NCI-H1436 treated with DMSO at 0.1 percent for 48 hours (cell line): ENCODE measurements around the gene PSMA7.

ENCODE experiments used
- DNase-seq: peaks from one replicate; lab custom pipeline; 2025; lab: John Stamatoyannopoulos, UW

Gene PSMA7

DNA sequence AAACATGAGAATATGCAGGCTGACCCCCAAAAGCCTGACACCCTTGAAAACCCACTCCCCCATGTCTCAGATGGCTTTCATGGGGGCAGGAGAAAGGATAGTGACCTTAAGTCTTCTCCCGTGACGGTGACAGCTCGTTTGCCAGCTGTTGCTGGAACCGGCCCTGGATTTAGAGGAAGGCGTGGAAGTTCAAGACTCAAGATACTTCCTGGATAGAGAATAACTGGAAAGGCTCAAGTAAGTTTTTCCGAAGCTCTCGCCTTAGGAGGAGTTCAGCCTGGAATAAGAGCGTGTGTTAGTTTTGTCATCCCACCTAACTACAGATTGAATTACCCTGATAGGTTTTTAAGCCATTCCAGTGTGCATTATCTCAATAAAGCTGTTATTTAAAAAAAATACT, 28.1 kb upstream of the PSMA7 start:
- DNase-seq: no peak

DNA sequence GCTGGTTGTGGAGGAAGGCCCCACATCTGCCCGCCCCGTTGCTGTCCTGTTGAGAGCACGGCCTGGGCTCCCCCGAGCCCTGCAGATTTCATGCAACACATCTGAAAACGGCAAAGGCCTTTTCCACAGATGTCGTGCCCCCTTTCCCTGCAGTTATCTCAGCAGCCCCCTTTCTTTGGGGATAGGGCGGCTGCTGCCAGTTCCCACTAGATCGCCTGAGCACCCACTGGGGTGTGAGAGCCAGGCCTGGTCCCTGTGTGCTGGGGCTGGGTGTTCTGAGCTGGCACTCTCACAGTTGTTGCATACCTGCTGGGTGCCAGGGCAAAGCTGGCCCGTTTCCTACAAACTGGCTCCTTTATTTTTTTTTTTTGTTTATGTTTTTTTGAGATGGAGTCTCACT, 27.3 kb upstream of the PSMA7 start:
- DNase-seq: no peak

DNA sequence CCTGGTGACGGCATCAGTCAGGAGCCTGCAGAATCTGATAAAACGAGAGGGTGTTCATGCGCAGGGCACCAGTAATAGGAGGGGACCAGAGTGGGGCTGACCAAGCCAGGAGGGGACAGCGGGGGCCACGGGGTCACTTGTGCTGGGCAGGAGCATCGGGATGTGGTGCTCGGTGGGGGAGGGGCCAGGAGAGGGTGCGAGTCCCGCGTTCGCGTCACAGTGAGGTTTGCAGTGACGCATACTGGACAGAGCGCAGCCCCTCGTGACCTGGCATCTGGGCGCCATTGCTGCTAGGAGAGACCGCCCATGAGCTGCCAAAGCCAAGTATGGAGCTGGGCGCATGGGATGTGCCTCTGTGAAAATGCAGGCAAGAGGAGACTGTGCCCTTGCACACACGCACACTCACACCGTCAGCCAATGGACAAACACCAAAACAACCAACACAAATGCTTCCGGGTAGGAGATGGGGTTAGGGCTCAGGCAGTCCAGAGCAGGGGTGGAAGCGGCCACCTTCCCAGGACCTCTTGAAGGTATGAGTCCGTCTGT, 25.8 kb upstream of the PSMA7 start:
- no peak for DNase-seq

DNA sequence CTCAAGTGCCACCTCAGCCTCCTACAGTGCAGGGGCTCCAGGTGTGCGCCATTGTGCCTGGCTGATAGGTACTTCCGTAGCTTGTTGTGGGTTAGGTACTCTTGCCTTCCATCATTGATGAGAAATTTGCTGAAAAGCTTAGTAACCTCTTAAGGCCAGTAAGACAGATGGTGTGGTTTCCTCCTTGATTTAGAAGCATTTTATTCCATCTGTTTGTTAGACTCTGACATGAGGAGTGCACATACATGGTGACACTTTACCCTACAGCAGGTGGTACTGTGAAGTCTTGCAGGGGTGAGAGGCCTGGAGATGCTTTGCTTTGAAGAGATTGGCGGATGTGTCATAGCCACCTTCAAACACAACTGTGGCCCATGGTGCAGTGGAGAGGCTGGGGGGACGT, 24.9 kb upstream of the PSMA7 start:
- DNase-seq: no peak

DNA sequence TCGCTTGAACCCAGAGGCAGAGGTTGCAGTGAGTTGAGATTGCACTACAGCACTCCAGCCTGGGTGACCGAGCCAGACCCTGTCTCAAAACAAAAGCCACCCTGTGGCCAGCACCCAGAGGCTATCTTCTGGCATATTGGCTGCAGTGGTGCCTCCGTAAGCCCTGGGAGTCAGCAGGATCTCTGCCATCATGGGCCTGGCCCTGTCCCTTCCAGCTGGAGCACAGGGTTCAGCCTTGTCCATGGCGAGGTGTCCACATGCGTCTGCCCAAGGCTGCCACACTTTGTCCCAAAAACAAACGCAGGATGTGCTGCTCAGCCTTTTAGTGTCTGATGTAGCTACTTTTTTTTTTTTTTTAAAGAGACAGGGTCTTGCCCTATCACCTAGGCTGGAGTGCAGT, 24.3 kb upstream of the PSMA7 start:
- no peak for DNase-seq

DNA sequence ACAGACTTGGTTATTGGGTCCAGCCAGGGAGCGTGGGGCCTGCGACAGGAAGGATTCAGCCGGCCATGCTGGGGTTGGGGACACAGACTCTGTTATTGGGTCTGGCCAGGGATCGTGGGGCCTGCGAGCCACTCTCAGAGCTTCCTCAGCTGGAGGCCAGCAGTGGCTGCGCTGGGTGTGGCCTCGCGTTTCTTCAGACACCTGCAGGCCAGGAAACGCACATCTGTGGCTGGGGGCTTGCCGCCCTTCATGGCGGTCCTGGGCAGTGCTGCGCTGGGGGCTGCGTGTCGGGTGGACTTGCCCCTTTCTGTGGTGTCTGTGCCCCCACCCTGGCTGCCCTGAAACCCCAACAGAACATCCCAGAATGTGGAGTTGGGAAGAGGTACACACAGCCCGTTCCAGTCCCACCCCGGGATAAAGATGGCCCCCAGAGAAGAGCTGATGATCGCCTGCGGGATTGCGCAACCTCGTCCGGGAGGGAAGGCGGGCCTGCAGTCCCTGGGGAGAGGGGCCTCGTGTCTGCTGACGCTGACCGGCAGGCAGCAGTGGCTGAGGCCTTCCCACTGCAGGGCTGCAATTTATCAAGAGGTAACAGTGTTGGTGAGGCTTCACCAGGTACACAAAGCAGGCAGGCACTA, 22.7 kb upstream of the PSMA7 start:
- DNase-seq: no peak

DNA sequence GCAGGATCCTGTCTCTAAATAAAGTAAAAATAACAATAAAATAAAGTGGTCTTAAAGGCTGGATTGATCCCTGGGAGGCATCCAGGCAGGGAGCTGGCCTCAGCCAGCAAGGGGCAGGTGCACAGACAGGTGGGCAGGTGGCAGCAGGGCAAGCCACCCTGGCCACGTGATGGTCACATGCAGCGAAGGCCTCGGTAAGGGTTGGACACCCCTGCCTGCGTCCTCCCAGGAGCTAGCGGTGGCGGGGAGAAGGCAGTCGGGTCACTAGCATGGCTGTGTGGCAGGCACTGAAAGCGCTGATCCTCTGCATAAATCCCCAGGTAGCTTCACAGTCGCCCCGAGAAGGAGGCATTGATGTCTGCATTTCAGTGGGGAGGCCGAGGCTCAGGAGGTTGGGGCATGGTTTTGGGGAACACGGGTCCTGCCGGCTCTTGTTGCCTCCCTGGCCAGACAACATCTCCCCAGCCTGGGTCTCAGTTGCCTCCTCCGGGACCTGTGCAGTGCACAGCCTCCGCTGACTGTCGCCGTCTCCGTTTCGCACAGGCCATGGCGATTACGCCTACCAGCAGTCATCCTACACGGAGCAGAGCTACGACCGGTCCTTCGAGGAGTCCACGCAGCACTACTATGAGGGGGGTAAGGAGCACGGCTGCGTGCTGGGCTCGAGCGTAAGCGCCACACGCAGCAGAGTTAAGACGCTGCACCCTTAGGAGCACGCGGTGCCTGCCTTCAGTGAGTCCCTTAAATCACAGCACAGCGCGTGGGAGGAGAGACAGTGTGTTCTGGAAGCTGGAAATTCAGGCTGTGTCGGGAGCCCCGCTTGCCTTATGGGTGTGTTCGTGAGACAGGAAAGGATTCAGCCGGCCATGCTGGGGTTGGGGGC, 21.9 kb upstream of the PSMA7 start:
- DNase-seq: no peak

DNA sequence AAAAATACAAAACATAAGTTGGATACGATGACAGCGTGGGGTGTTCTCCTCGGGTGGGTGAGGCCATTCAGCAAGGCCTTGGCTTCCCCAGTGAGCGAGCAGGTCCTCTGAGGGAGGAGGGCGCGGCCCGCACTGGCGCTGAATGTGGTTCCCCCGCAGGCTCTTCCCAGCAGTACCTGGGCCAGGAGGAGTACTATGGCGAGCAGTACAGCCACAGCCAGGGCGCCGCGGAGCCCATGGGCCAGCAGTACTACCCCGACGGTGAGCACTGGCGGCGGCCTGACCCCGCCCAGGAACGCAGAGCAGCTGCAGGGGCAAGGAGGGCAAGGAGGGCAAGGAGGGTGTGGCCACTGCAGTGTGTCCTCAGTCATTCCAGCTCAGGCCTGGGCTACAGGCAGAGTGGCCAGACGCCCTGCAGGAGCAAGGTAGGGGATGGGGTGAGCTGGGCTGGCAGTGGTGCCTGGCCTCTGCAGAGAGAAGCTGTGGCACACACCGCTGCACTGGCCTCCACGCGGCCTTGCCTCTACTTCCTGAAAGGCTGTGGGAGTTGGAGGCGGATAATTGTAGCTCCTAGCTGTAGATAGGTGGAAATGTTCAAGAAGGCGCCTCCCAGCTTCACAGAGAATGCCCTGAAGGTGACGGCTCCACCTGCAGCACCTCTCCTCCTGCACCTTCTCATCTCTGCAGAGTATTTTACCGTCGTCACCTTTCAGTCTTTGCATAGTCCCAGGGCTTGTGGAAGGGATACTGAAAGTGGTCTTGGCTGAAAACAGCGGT, 21.0 kb upstream of the PSMA7 start:
- no peak for DNase-seq

DNA sequence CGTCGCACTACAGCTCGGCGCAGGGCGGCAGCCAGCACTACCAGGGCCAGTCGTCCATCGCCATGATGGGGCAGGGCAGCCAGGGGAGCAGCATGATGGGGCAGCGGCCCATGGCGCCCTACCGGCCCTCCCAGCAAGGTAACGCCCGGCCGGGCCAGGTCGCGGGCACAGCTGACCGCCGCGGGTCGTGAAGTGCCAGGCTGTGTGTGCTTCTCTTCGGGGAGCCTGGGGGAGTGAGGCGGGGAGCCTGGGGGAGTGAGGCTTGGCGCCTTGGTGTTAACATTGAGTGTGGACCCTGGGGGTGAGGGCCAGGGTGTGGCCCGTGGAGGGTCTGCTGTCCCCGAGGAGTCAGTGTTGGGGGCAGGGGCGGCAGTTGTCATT, 20.3 kb upstream of the PSMA7 start:
- DNase-seq: no peak

DNA sequence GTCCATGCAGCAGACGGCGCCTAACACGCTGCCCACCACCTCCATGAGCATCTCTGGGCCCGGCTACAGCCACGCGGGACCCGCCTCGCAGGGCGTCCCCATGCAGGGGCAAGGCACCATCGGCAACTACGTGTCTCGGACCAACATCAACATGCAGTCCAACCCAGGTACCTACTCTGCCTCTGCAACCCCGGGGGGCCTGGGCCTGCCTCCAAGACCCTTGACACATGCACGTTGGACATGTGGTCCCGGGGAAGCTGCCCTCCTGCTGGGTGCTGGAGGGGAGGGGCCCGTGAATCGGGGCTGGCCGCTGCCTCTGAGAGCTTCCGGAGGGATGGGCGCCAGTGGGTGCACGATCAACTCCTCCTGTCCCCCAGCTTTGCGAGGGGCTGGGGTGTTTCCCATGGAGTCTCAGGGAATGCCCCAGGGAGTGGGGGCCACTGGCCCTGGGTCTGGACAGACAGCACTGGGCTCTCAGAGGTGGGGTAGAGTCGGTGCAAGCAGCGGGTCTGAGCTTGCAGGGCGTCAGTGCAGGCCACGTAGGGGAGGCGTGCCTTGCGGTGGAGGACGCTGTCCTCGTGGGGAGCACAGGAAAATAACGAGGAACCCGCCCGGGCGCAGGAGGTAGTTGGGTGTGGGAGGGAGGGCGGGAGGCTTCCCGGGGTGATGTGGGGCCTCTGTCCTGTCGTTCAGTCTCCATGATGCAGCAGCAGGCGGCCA, 19.7 kb upstream of the PSMA7 start:
- DNase-seq: no peak

DNA sequence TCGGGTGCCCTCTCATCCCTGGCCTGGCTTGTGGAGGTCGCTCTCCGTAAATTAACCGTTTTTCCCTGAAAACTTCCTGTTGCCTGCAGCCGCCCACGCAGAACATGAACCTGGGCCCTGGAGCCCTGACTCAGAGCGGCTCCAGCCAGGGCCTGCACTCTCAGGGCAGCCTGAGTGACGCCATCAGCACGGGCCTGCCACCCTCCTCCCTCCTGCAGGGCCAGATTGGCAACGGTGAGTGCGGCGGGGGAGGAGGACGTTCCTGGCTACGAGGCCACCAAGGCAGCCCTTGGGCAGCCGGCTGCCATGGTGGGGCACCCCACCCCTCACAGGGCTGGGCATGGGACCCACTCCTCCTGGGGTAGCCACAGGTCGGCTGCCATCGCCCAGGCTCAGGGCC, 18.2 kb upstream of the PSMA7 start:
- no peak for DNase-seq

DNA sequence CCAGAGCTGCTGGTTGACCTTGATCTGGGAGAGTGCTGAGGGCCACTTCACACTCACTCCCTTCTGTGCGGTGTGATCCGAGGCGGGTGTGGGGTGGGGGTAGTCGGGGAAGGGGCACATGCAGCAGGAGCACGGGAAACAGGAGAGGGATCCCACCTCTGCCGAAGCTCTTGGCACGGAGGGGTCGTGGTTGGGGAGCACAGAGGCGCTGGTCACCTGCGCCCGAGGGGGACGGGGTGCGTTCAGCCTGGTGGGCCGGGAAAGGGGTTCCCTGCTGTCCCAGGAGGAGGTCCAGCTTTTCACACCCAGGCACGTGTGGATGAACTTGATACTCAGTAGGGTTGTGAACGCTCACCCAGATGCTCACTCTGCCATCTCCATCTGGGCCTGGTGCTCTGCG, 17.7 kb upstream of the PSMA7 start:
- DNase-seq: no peak

DNA sequence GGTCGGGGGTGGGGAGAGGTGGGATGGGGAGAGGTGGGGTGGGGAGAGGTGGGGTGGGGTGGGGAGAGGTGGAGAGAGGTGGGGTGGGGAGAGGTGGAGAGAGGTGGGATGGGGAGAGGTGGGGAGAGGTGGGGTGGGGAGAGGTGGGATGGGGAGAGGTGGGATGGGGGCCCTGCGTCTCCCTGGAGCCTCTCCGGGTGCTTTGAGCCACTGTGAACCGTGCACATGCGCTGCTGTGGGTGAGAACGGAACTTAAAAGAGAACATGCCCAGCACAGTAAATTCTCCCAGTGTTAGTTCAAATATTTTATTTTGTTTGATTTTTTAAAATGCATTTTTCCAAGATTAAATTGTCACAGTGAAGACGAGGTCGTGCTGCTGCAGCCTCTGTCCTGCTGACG, 17.1 kb upstream of the PSMA7 start:
- DNase-seq: no peak

DNA sequence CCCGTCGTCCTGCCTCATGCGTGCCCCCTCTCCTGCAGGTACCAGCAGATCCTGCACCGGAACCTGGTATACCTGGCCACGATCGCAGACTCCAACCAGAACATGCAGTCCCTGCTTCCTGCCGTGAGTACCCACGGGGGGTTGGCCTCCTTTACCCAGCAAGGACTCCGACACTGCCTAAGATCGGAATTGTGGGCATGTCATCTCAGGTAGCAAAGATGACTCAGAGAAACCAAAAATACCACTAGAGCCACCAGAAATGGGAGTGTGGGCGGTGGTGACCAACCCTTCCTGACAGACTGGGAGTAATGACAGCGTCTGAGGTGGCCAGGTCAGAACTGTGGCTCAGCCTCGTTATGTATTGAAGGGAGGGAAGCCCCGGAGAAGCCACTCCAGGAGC, 16.6 kb upstream of the PSMA7 start:
- no peak for DNase-seq

DNA sequence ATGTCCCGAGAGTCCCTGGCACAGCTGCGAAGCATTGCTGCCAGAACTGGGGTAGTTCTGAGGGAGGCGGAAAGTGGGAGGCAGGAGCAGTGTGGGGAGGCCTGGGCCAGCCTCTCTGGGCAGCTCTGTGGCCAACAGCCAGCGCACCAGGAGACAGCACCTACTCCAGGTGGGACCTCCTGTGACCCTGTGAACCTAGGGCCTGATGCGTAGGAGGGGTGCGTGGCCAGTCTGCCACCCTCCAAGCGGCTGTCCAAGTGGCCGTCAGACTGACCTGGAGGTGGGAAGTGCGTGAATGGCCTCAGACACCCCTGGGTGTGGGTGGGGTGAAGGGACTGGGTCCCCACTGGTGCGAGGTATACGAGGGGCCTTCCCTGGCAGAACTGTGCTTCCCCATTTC, 15.9 kb upstream of the PSMA7 start:
- DNase-seq: no peak

DNA sequence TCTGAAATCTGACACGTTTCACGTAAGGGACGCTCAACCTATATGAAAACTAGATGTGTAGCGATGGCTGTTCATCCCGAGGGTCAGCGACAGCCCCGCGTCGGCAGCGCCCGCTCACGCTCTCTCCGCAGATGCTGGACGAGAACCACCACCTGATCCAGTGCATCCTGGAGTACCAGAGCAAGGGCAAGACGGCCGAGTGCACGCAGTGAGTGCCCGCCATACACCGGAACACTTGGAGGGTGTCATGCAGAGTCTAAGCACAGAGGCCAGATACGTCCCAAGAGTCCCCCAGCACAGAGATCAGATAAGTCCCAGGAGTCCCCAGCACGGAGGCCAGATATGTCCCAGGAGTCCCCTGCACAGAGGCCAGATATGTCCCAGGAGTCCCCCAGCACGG, 15.3 kb upstream of the PSMA7 start:
- DNase-seq: no peak

DNA sequence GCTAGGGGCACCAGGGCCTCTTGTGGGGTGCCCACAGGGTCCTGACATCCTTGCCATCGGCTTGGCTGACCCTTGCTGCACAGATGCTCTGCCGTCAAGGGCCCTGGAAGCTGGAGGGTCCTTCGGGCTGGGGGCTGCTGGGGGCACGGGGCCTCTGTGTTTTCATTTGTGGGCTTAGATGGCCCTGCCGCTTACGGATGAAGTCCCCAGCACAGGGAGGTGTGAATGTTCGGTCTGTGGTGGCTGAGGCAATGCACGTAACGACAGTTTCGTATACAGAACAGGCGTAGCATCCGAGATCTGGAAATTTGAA, 14.8 kb upstream of the PSMA7 start:
- DNase-seq: no peak

DNA sequence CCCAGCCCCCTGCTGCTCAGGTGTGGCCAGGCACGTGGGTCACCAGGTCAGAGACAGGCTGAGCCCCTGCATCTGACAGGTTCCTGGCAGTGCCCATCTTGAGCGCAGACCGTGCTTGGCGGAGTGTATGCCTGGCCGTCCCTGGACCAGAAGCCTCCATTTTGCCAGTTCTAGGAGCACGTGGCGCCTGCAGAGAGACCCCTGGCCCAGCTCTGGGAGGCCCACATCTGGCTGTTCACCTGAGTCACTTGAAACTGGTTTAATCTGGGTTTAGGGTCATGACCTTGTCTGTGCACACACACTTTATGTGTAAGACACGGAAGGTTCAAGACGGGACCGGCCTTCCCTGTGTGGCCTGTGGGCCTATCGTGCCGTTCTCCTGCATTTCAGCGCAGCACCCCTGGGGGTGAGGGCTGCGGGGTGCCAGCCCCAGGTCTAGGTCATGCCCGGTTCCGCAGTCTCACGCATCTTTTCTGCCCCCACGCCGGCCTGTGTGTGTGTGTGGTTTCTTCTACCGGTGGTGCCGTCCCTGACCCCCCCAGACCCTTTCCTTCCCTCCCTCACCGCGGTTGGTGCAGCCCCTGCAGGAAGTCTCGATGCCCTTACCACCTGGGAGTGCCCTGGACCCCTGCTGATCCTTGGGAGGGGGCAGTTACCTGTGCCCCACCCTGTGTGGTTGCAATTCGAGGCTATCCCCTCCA, 14.3 kb upstream of the PSMA7 start:
- DNase-seq: no peak

DNA sequence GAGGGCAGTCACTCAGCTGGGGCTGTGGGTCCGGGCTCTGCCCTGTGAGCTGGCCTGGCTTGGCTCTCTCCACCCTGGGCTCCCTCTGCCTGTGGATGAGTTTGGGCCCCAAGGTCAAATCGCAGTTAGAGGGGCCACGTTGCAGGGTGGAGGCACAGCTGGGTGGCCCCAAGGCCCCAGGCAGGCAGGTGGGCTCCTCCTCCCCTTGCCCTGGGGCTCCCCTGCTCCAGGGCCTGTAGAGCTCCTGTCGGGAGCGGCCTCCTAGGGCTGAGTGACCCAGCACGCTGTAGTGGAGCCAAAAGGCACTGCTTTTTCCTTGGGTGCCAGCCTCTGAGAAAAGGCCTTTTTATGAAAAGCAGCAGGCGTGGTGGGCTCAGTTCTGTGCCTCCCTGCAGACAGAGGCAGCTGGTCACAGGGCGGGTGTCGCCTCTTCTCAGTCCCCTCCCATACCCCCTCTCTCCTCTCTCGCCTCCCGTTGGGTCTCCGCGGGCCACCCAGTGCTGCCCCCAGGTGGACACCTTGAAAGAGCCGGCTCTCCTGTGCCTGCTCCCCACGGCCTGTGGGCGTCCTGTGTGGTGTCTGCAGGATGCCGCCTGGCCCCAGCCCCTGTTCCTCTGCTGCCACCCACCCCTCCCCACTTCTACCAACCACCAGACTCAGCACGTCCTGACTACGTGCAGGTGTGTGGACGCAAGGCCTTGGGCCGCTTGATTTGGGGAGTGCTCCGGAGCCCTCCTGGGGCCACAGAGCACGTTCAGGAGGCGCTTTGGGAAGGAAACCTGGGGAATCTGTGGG, 13.6 kb upstream of the PSMA7 start:
- no peak for DNase-seq

DNA sequence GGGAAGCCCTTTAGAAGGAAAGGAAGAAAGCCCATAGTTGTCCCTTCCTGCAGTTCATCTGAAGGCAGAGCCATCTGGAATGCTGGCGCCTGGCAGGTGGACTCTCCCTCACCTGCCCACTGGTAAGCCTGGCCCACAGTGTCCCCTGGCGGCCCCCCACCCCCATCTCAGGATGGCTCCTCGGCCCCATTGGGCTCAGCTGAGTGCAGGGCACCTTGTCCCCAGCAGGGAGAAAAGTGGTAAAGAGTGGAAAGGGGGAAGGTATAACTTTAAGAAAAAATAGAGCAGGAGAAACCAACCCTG, 13.0 kb upstream of the PSMA7 start:
- DNase-seq: no peak
